Measurements from ENCODE around the gene VMP1.

DNA sequence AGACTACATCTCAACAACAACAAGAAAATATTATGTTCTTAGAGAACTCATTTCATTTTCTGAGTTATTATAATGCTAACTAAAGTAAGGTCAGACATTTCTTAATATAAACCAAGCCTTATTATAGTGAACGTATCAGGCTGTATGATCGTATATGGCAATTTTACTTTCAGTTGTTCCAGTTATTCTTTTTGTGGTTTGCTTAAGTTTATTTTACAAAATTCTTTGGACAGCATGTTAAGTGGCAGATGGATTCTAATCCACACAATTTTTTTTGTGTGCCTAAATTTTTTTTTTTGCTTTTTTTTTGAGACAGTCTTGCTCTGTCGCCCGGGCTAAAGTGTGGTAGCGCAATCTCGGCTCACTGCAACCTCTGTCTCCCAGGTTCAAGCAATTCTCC, 59.0 kb downstream of the VMP1 start:
- TF ChIP-seq EZH2phosphoT487 (IDR thresholded peaks at IDR 0.05; ENCODE audit: insufficient read depth, low read depth) (no peak), EZH2 (IDR thresholded peaks at IDR 0.05; ENCODE audit: insufficient read depth, poor library complexity, severe bottlenecking) (no peak)
